HepG2 (cell line): ENCODE results near the gene TECTB. TPM values are rescaled to one million over a fixed set of nuclear protein-coding genes. Genes with fewer than 3 reads are reported as not detected.

ENCODE experiments used
- FOXP4 ChIP-seq: sonication (generic); formaldehyde crosslinking; IDR thresholded peaks from 2 replicates; pipeline ENCODE4 v1.4.0; 2020; ENCODE audit warnings: missing genetic modification reagents
- IRF2 ChIP-seq: IDR thresholded peaks from 2 replicates; pipeline ENCODE4 v1.6.1; 2018; ENCODE audit warnings: missing genetic modification reagents, missing compliant biosample characterization
- PITX1 ChIP-seq: sonication (generic); formaldehyde crosslinking; IDR thresholded peaks from 2 replicates; pipeline ENCODE4 v1.5.1; 2020; ENCODE audit warnings: mild to moderate bottlenecking, missing genetic modification reagents
- RARA ChIP-seq: IDR thresholded peaks from 2 replicates; pipeline ENCODE4 v1.6.1; 2016; ENCODE audit warnings: missing genetic modification reagents, missing compliant biosample characterization
- UBTF ChIP-seq: sonication (generic); formaldehyde crosslinking; IDR thresholded peaks from 2 replicates; pipeline ENCODE4 v1.4.0; 2020; ENCODE audit warnings: mild to moderate bottlenecking, missing genetic modification reagents
- ZNF503 ChIP-seq: sonication (generic); formaldehyde crosslinking; IDR thresholded peaks from 2 replicates; pipeline ENCODE4 v1.4.0; 2020; ENCODE audit warnings: missing genetic modification reagents
- polyA plus RNA-seq, 8 experiments: library from polyadenylated mRNA; depleted of rRNA in 3 of 8; stranded (reverse) in 7 of 8; unstranded in 1 of 8; fragments of >200 nt; fragmentation: Illumina TruSeq in 4 of 8; extraction: Trizol in 4 of 8; gene quantifications; 2 replicates each; pipeline versions ENCODE4 v1.2.1 to v1.2.3, GENCODE V29; 2011 to 2016; ENCODE audit warnings: low read depth in 4 of 8, missing spikeins in 1 of 8, mixed read lengths in 1 of 8; ENCODE audit not compliant: insufficient read depth in 1 of 8
- total RNA-seq, 5 experiments: library from RNA; depleted of rRNA; stranded (reverse); fragments of >200 nt; fragmentation: Illumina TruSeq; extraction: Trizol; gene quantifications; 2 replicates each; pipeline ENCODE4 v1.2.3, GENCODE V29; 2016; ENCODE audit warnings: low read depth in 1 of 5

Gene TECTB
- total and polyA plus RNA-seq, 2 of the 13 experiments (the other 11 are each of a cell fraction or from before 2014, with no cell fraction given), result 0.78 to 1.8 TPM

GRCh38 chr10:112302335-112302734 lies 19.1 kb downstream of the TECTB start (continued):
- TF ChIP-seq PITX1 (CRISPR knock-in tag) (peak; percentile 36; the same call in 1 of the 2 replicates), FOXP4 (peak; percentile 71; the same call in 1 of the 2 replicates), IRF2 (CRISPR knock-in tag) (0 out of 2 replicates have a peak, but pooled peaks have one; percentile 48), UBTF (peak; percentile 16; the same call in 1 of the 2 replicates), ZNF503 (CRISPR knock-in tag) (peak; percentile 38; the same call in 1 of the 2 replicates), RARA (CRISPR knock-in tag) (peak; percentile 61)
